Measurements from ENCODE around the gene UQCRQ. TPM values are rescaled to one million over a fixed set of nuclear protein-coding genes. Genes with fewer than 3 reads are reported as not detected.
A peak's percentile ranks its signal among the peaks of the same experiment; 100 is the strongest.

UQCRQ gene
- total and polyA plus RNA-seq, 2 of the 13 experiments (the other 11 are each of a cell fraction or from before 2014, with no cell fraction given) = 257 to 575 TPM

DNA sequence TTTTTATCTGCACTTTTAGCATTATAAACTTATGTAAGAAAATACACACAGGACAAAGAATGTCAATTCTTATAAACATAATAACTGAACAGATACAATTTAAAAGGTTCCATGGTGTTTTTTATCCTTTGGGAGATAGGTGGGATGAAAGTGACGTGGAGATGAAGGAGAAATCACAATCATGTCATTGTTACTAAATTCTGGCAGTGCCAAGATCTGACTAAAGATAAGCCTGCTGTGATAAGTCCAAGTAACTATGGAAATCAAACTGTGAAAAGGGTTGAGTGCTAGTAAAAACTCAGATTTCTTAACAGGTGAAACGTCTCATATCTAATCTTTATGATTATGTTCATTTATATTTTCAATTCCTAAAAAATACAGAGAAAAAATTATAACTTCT is 18.1 kb downstream of the UQCRQ start:
- no peak for FAIRE-seq
- 97% methylated on average over 2 of the region's 2 CpGs for WGBS (ENCODE audit: low lambda C conversion rate)
- in situ Hi-C loops (cut with HindIII; ENCODE audit: extremely low pct_ligation_motif_present, low pct_unique_long_range_greater_than_20kb) = loop anchor here (10.0 kb wide), 1 partner anchor 140 kb away; the partner anchor contains the start of gene CCNI2
- DNase-seq (ENCODE audit: low spot score) = no peak
- no peak for ATAC-seq
- H3K4me1 ChIP-seq (ENCODE audit: insufficient read depth, low read length) = peaks cover 13% of the 10 kb centered on the region
- no peak overlapping the region for H3K9ac ChIP-seq (ENCODE audit: insufficient read depth, low read depth, low read length)
- intact Hi-C loops (cut with micrococcal nuclease; ENCODE audit: unreplicated experiment) = loop anchor here (10.0 kb wide), 1 partner anchor 360 kb away; no protein-coding TSS in a partner anchor
- H3K27me3 ChIP-seq (ENCODE audit: control insufficient read depth in 1 of 2, insufficient read depth in 2 of 2, low read length in 2 of 2) = no peaks in the 10 kb centered on the region; a peak in 1 of 5 replicates
- no peak overlapping the region for H3K4me2 ChIP-seq (ENCODE audit: low read depth, low read length)
- ChIA-PET POLR2A (no interaction called here), CTCF (ENCODE audit: low intra/inter-chr PET ratio, low total read pairs) (interaction anchor here (2.2 kb wide), 1 partner anchor 18 kb away, joined by 7 read pairs; the partner anchor contains the start of genes GDF9 and UQCRQ)
- no peak overlapping the region for H2AFZ ChIP-seq (ENCODE audit: low read length)
- BruUV-seq (replicated peaks) = no TSS peak
- peaks cover 18 to 71% of the 10 kb centered on the region in 2 experiments for H3K36me3 ChIP-seq (replicated peaks in 1 of 2; ENCODE audit: control insufficient read depth in 1 of 2, insufficient read depth in 2 of 2, low read length in 2 of 2)
- no peaks in the 10 kb centered on the region for H3K79me2 ChIP-seq (ENCODE audit: insufficient read depth, low read length)
- H3K4me3 ChIP-seq (replicated peaks in 1 of 3; ENCODE audit: insufficient read depth in 1 of 3, low read depth in 2 of 3, low read length in 3 of 3) = no peak overlapping the region
- no peaks in the 10 kb centered on the region for H3K9me3 ChIP-seq (ENCODE audit: low read length)
- H4K20me1 ChIP-seq (ENCODE audit: insufficient read depth, low read length) = no peaks in the 10 kb centered on the region
- no peak overlapping the region for H3K27ac ChIP-seq (ENCODE audit: extremely low read length, insufficient read depth, low read length)
- TF ChIP-seq GMEB2 (CRISPR knock-in tag; IDR thresholded peaks at IDR 0.05; ENCODE audit: low read depth) (no peak), ZNF451 (CRISPR knock-in tag; IDR thresholded peaks at IDR 0.05) (no peak), ZNF614 (CRISPR knock-in tag; IDR thresholded peaks at IDR 0.05; ENCODE audit: borderline replicate concordance) (no peak), ZFP37 (CRISPR knock-in tag; IDR thresholded peaks at IDR 0.05; ENCODE audit: borderline replicate concordance) (no peak), PAF1 (CRISPR knock-in tag; IDR thresholded peaks at IDR 0.05) (no peak)

DNA sequence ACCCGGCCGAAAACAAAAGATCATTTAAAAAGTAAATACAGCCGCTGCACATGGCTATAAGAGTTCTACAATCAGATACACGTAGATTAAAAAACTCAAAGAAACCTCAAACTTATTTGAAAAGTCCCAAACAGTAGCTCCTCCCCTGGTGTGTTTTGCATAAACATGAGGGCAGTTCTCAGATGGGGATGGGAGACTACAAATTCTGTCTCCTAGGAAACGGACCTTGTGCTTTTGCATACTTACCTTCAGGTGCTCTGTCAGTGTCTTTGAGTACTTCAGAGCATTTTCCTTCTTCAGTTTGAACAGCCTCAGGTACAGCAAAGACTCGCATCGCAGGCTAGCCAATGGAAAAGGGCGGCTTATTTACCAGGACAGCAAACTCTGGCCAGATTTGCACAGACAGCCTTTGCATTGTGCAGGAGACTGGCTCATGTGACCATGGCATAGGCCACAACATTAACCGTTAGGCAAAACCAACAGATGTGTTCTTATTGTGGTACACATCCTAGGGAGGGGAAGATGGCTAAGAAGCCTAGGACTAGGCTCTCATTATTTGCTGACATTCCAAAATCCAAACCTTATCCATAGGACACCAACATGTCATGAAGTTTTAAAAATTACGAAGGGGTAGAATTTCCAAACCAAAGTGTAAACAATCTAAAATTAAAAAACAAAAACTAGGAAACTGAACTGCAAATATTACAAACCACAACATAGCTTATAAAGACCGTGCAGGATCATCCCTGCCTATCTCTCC is 19.8 kb downstream of the UQCRQ start:
- Histone ChIP-seq H3K4me2 (ENCODE audit: low read depth, low read length) (no peak overlapping the region), H3K9ac (ENCODE audit: insufficient read depth, low read depth, low read length) (no peak overlapping the region), H3K27me3 (ENCODE audit: control insufficient read depth in 1 of 2, insufficient read depth in 2 of 2, low read length in 2 of 2) (no peaks in the 10 kb centered on the region; a peak in 1 of 5 replicates), H3K9me3 (ENCODE audit: low read length) (no peaks in the 10 kb centered on the region), H3K36me3 (replicated peaks in 1 of 2; ENCODE audit: control insufficient read depth in 1 of 2, insufficient read depth in 2 of 2, low read length in 2 of 2) (peaks cover 16 to 64% of the 10 kb centered on the region in 2 experiments), H3K4me1 (ENCODE audit: insufficient read depth, low read length) (peaks cover 13% of the 10 kb centered on the region), H3K27ac (ENCODE audit: extremely low read length, insufficient read depth, low read length) (no peak overlapping the region), H2AFZ (ENCODE audit: low read length) (no peak overlapping the region), H3K4me3 (replicated peaks in 1 of 3; ENCODE audit: insufficient read depth in 1 of 3, low read depth in 2 of 3, low read length in 3 of 3) (no peak overlapping the region), H4K20me1 (ENCODE audit: insufficient read depth, low read length) (no peaks in the 10 kb centered on the region), H3K79me2 (ENCODE audit: insufficient read depth, low read length) (no peaks in the 10 kb centered on the region)
- FAIRE-seq = no peak
- ChIA-PET CTCF (ENCODE audit: low intra/inter-chr PET ratio, low total read pairs) (no interaction called here), POLR2A (no interaction called here)
- in situ Hi-C loops (cut with HindIII; ENCODE audit: extremely low pct_ligation_motif_present, low pct_unique_long_range_greater_than_20kb) (loop anchor here (10.0 kb wide), 1 partner anchor 141 kb away; the partner anchor contains the start of gene CCNI2), intact Hi-C loops (cut with micrococcal nuclease; ENCODE audit: unreplicated experiment) (loop anchor here (10.0 kb wide), 1 partner anchor 361 kb away; no protein-coding TSS in a partner anchor)
- no peak; the same call in 1 of the 3 replicates for ATAC-seq
- TF ChIP-seq MAFK (conservative IDR thresholded peaks at IDR 0.05 in 1 of 2, IDR thresholded peaks at IDR 0.05 in 1 of 2; ENCODE audit: low read length in 2 of 2) (peak; percentile 56 to 78; a peak in 3 of 4 replicates), MAFF (IDR thresholded peaks at IDR 0.05; ENCODE audit: low read depth, low read length) (peak; percentile 62), NCOA5 (CRISPR knock-in tag; IDR thresholded peaks at IDR 0.05) (no peak)
- DNase-seq (ENCODE audit: low spot score) = no peak
- WGBS (ENCODE audit: low lambda C conversion rate) = 96% methylated on average over 11 of the region's 11 CpGs
- BruUV-seq (replicated peaks) = TSS peak; percentile 17
